SK-N-MC (cell line): ENCODE data around the gene RILP.
A peak's percentile ranks its signal among the peaks of the same experiment; 100 is the strongest.
"Not testable (repeated sequence)": the region's sequence is repeated elsewhere in the genome, so short reads cannot be mapped to it uniquely, and the experiment has no call there.

Experiments
- DNase-seq: peaks from one replicate; pipeline ENCODE4 v3.0.0-alpha.2; 2011; ENCODE audit warnings: low read depth, low spot score
- H3K27ac ChIP-seq: fragments of 200-600 bp; sonication (generic); 2 replicates; pipeline ENCODE4 v1.5.1; 2016; ENCODE audit warnings: mixed run types
- H3K36me3 ChIP-seq: fragments of 200-600 bp; sonication (generic); 2 replicates; pipeline ENCODE4 v1.6.1; 2017; ENCODE audit warnings: antibody characterized with exemption, low read length, mixed read lengths; ENCODE audit not compliant: insufficient read depth
- H3K4me3 ChIP-seq: fragments of 200-600 bp; sonication (generic); 2 replicates; pipeline ENCODE4 v1.5.1; 2016
- H3K9ac ChIP-seq: fragments of 200-600 bp; sonication (generic); 2 replicates; pipeline ENCODE4 v1.8.0; 2017; ENCODE audit warnings: mixed run types, mixed read lengths; ENCODE audit not compliant: insufficient read length
- H3K9me3 ChIP-seq: fragments of 200-600 bp; sonication (generic); 2 replicates; pipeline ENCODE4 v1.6.1; 2017; ENCODE audit warnings: low read depth, mild to moderate bottlenecking, antibody characterized with exemption, low read length, moderate library complexity, mixed read lengths
- EZH2 ChIP-seq: fragments of 200-600 bp; sonication (generic); IDR thresholded peaks from one replicate; pipeline ENCODE4 v1.6.1; 2017; ENCODE audit warnings: antibody characterized with exemption
- FOXP2 ChIP-seq: optimal IDR thresholded peaks from 2 replicates; pipeline ENCODE3; 2011; ENCODE audit warnings: mild to moderate bottlenecking, moderate library complexity; ENCODE audit not compliant: insufficient read depth; ENCODE audit errors: extremely low read length, control extremely low read depth
- POLR2AphosphoS5 ChIP-seq: IDR thresholded peaks from 2 replicates; pipeline ENCODE4 v1.6.1; 2012; ENCODE audit warnings: mild to moderate bottlenecking, low read depth, low read length, borderline replicate concordance

Gene RILP

GRCh38 chr17:1649844-1650501 is at the start of gene RILP:
TSS of gene RILP (minus strand) at chr17:1649866. CDS start at chr17:1649804, 62 bp downstream.
- no peak for DNase-seq
- H3K27ac ChIP-seq: no peak within 1 kb of the TSS
- H3K9me3 ChIP-seq: no peaks in the 10 kb centered on the region
- TF ChIP-seq FOXP2 (no peak), EZH2 (no peak), POLR2AphosphoS5 (no peak)
- H3K4me3 ChIP-seq: peak within 1 kb of the TSS; percentile 81
- H3K9ac ChIP-seq: peak within 1 kb of the TSS; percentile 45
- peaks cover 47% of the 10 kb centered on the region for H3K36me3 ChIP-seq

- Histone ChIP-seq H3K9me3 (no peaks in the 10 kb centered on the region), H3K36me3 (no peaks in the 10 kb centered on the region), H3K9ac (no peak overlapping the region), H3K27ac (no peak overlapping the region), H3K4me3 (no peak overlapping the region)
- DNase-seq: no peak
- TF ChIP-seq POLR2AphosphoS5: no peak
- TF ChIP-seq EZH2: no peak
- TF ChIP-seq FOXP2: no peak
Measured at GRCh38 chr17:1697681-1698080, 48.0 kb upstream of the RILP start.

GRCh38 chr17:1695365-1695764 is 45.7 kb upstream of the RILP start:
- H3K36me3 ChIP-seq: no peaks in the 10 kb centered on the region
- H3K4me3 ChIP-seq: no peak overlapping the region
- TF ChIP-seq POLR2AphosphoS5: no peak
- no peak for TF ChIP-seq EZH2
- no peak for TF ChIP-seq FOXP2
- DNase-seq: no peak
- no peak overlapping the region for H3K27ac ChIP-seq
- H3K9ac ChIP-seq: no peak overlapping the region
- H3K9me3 ChIP-seq: no peaks in the 10 kb centered on the region

GRCh38 chr17:1693339-1693738 is 43.7 kb upstream of the RILP start:
- Histone ChIP-seq H3K9ac (no peak overlapping the region), H3K9me3 (no peaks in the 10 kb centered on the region), H3K27ac (no peak overlapping the region), H3K4me3 (no peak overlapping the region), H3K36me3 (no peaks in the 10 kb centered on the region)
- no peak for DNase-seq
- TF ChIP-seq FOXP2 (no peak), POLR2AphosphoS5 (no peak), EZH2 (no peak)

GRCh38 chr17:1690544-1691221 is 41.0 kb upstream of the RILP start:
- DNase-seq: no peak
- H3K9ac ChIP-seq: no peak overlapping the region
- H3K9me3 ChIP-seq: no peaks in the 10 kb centered on the region
- no peak overlapping the region for H3K4me3 ChIP-seq
- H3K36me3 ChIP-seq: no peaks in the 10 kb centered on the region
- H3K27ac ChIP-seq: no peak overlapping the region
- TF ChIP-seq EZH2 (no peak), FOXP2 (no peak), POLR2AphosphoS5 (no peak)

- not testable (repeated sequence) for H3K4me3 ChIP-seq, DNase-seq, H3K9ac ChIP-seq, H3K27ac ChIP-seq, H3K36me3 ChIP-seq, H3K9me3 ChIP-seq
Measured at GRCh38 chr17:1688405-1688804, 38.7 kb upstream of the RILP start.

GRCh38 chr17:1686086-1686485 is 36.4 kb upstream of the RILP start:
- TF ChIP-seq POLR2AphosphoS5 (no peak), EZH2 (no peak), FOXP2 (no peak)
- DNase-seq: no peak
- no peak overlapping the region for H3K27ac ChIP-seq
- no peak overlapping the region for H3K4me3 ChIP-seq
- peaks cover 26% of the 10 kb centered on the region for H3K36me3 ChIP-seq
- no peaks in the 10 kb centered on the region for H3K9me3 ChIP-seq
- no peak overlapping the region for H3K9ac ChIP-seq

GRCh38 chr17:1684378-1685189 is 34.9 kb upstream of the RILP start, which contains the start of gene PRPF8:
TSS of gene PRPF8 (minus strand) at chr17:1684867. CDS start at chr17:1684571, 296 bp downstream.
- peak within 1 kb of the TSS; percentile 99 for H3K4me3 ChIP-seq
- DNase-seq: peak; percentile 70
- peaks cover 41% of the 10 kb centered on the region for H3K36me3 ChIP-seq
- TF ChIP-seq EZH2: no peak
- TF ChIP-seq POLR2AphosphoS5: peak; percentile 85
- TF ChIP-seq FOXP2: no peak
- H3K9ac ChIP-seq: peak within 1 kb of the TSS; percentile 98
- H3K9me3 ChIP-seq: no peaks in the 10 kb centered on the region
- peak within 1 kb of the TSS; percentile 83 for H3K27ac ChIP-seq

- TF ChIP-seq EZH2: no peak
- TF ChIP-seq FOXP2: no peak
- no peak for TF ChIP-seq POLR2AphosphoS5
- no peak overlapping the region for H3K27ac ChIP-seq
- peak overlapping the region; percentile 99 for H3K4me3 ChIP-seq
- no peaks in the 10 kb centered on the region for H3K9me3 ChIP-seq
- peaks cover 52% of the 10 kb centered on the region for H3K36me3 ChIP-seq
- H3K9ac ChIP-seq: peak overlapping the region; percentile 98
- no peak for DNase-seq
Measured at GRCh38 chr17:1683459-1683858, 33.8 kb upstream of the RILP start.
